Gastroesophageal sphincter (tissue), 4 donors: ENCODE data around the gene KISS1R. TPM values are rescaled to one million over a fixed set of nuclear protein-coding genes. Genes with fewer than 3 reads are reported as not detected.

Experiments
- ATAC-seq: fragments of 150-250 bp; one replicate; pipeline ENCODE4 v1.9.1; 2016; ENCODE audit warnings: mild to moderate bottlenecking, moderate library complexity
- H3K27ac ChIP-seq, 4 donors: fragments of 200-600 bp; sonication (generic) in 3 of 4; 1 replicate in 3 of 4; 2 replicates in 1 of 4; pipeline ENCODE4 v1.5.1; 2016 to 2019
- H3K27me3 ChIP-seq: fragments of 200-600 bp; sonication (generic); one replicate; pipeline ENCODE4 v1.5.1; 2019
- H3K36me3 ChIP-seq, 2 donors: fragments of 200-600 bp; sonication (generic); one replicate each; pipeline ENCODE4 v1.5.1; 2019; ENCODE audit warnings: control low read depth in 1 of 2
- H3K4me1 ChIP-seq, 3 donors: fragments of 200-600 bp; sonication (generic); 1 replicate in 2 of 3; 2 replicates in 1 of 3; pipeline ENCODE4 v1.5.1; 2016 to 2019; ENCODE audit warnings: control low read depth in 2 of 3
- H3K4me3 ChIP-seq, 2 donors: fragments of 200-600 bp; sonication (generic); one replicate each; pipeline ENCODE4 v1.5.1; 2019; ENCODE audit warnings: mild to moderate bottlenecking in 1 of 2, moderate library complexity in 1 of 2
- H3K9me3 ChIP-seq, 3 donors: fragments of 200-600 bp; sonication (generic); one replicate each; pipeline ENCODE4 v1.5.1; 2017 to 2019; ENCODE audit warnings: control low read depth in 2 of 3
- EP300 ChIP-seq: sonication (generic); formaldehyde crosslinking; IDR thresholded peaks from one replicate; pipeline ENCODE4 v1.6.1; 2017; ENCODE audit warnings: antibody characterized with exemption, mild to moderate bottlenecking
- POLR2A ChIP-seq, 2 donors: fragments of 450-650 bp; IDR thresholded peaks; one replicate each; pipeline ENCODE4 v1.6.1; 2017; ENCODE audit warnings: antibody characterized with exemption in 2 of 2, mild to moderate bottlenecking in 2 of 2, moderate library complexity in 1 of 2
- POLR2AphosphoS5 ChIP-seq: sonication (generic); formaldehyde crosslinking; IDR thresholded peaks from one replicate; pipeline ENCODE4 v1.6.1; 2017; ENCODE audit warnings: antibody characterized with exemption
- WGBS, 2 donors: methylation state at CpG; one replicate each; pipeline ENCODE4 v1.1.5; 2018; ENCODE audit warnings: low coverage in 1 of 2; 5-methylcytosine and 5-hydroxymethylcytosine counted together
- total RNA-seq, 4 donors: library from RNA; depleted of rRNA; stranded (reverse); fragments of >200 nt; gene quantifications; one replicate each; pipeline ENCODE4 v1.1.0, GENCODE V29; 2016
- TF ChIP-seq, protein P1 (sequence below), 4 experiments: fragments of 200-600 bp in 2 of 4; fragments of 450-650 bp in 2 of 4; sonication (generic) in 1 of 4; IDR thresholded peaks; one replicate each; pipeline ENCODE4 v1.5.1; 2017 to 2019; ENCODE audit warnings: antibody characterized with exemption in 4 of 4, mild to moderate bottlenecking in 2 of 4, moderate library complexity in 2 of 4

KISS1R gene
- total RNA-seq, 4 donors from 2014 or later: not detected

DNA sequence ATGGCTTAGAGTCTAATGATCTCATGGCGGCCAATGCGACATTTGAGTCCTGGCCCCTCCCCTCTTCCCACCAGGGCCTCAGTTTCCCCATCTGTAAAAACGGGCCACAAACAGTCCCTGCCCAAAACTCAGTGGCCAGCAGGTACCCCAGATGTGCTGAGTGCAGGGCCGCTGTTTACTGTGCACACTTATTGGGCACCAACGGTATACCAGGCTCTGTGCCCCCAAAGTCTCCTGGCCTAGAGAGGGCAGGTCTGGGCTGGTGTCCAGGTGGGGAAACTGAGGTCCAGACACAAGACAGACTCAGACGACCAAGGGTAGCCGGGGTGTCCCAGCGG lies 43.4 kb downstream of the KISS1R start:
- Histone ChIP-seq H3K27me3 (no peaks in the 10 kb centered on the region), H3K36me3 (peaks cover 0 to 43% of the 10 kb centered on the region in 2 donors), H3K4me1 (no peaks in the 10 kb centered on the region), H3K27ac (no peak overlapping the region), H3K4me3 (no peak overlapping the region), H3K9me3 (no peaks in the 10 kb centered on the region)
- ATAC-seq: no peak
- TF ChIP-seq EP300 (no peak), POLR2A (IDR thresholded peaks at IDR 0.05) (no peak), POLR2AphosphoS5 (no peak)
- TF ChIP-seq, protein P1, sequence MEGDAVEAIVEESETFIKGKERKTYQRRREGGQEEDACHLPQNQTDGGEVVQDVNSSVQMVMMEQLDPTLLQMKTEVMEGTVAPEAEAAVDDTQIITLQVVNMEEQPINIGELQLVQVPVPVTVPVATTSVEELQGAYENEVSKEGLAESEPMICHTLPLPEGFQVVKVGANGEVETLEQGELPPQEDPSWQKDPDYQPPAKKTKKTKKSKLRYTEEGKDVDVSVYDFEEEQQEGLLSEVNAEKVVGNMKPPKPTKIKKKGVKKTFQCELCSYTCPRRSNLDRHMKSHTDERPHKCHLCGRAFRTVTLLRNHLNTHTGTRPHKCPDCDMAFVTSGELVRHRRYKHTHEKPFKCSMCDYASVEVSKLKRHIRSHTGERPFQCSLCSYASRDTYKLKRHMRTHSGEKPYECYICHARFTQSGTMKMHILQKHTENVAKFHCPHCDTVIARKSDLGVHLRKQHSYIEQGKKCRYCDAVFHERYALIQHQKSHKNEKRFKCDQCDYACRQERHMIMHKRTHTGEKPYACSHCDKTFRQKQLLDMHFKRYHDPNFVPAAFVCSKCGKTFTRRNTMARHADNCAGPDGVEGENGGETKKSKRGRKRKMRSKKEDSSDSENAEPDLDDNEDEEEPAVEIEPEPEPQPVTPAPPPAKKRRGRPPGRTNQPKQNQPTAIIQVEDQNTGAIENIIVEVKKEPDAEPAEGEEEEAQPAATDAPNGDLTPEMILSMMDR (IDR thresholded peaks at IDR 0.05): no peak
- 40% methylated on average over 1 of the region's 8 CpGs; no CpG with 5 or more reads in 1 of the 2 donors for WGBS, 2 donors

DNA sequence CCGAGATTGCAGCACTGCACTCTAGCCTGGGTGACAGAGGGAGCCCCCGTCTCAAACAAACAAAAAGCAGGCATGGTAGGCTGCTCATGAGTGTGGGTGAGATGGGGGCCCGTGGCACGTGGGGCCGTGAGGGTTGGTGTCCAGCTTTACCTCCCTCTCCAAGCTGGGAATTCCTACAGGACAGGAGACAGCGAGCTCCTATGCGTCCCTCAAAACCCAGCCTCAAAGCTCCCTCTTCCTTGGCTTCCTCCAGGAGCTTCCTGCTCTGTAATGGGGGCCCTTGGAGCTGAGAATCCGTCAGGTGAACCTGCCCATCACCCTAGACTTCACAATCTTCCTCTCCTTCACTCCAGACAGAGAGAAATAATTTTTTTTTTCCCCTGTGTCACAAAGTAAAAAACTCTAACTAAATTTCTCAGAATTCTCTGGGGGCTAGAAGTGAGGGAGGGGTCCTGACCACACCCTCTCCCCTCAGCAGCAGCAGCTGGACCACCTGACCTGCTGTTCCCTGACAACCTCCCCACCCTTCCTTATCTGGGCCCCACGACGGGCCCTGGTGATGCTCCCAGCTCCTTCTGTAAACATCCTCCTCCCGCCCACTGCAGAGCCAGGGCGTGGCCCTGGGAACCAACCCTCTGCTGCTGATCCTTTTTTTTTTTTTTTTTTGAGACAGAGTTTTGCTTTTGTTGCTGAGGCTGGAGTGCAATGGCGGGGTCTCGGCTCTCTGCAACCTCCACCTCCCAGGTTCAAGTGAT lies 44.9 kb downstream of the KISS1R start:
- no peak for ATAC-seq
- Histone ChIP-seq H3K27ac (no peak overlapping the region), H3K4me1 (no peaks in the 10 kb centered on the region), H3K9me3 (no peaks in the 10 kb centered on the region), H3K27me3 (no peaks in the 10 kb centered on the region), H3K36me3 (peaks cover 0 to 57% of the 10 kb centered on the region in 2 donors), H3K4me3 (no peak overlapping the region)
- 55 to 62% methylated on average over 5 to 10 of the region's 14 CpGs for WGBS, 2 donors
- TF ChIP-seq POLR2AphosphoS5 (no peak), POLR2A (IDR thresholded peaks at IDR 0.05) (no peak), EP300 (no peak)

DNA sequence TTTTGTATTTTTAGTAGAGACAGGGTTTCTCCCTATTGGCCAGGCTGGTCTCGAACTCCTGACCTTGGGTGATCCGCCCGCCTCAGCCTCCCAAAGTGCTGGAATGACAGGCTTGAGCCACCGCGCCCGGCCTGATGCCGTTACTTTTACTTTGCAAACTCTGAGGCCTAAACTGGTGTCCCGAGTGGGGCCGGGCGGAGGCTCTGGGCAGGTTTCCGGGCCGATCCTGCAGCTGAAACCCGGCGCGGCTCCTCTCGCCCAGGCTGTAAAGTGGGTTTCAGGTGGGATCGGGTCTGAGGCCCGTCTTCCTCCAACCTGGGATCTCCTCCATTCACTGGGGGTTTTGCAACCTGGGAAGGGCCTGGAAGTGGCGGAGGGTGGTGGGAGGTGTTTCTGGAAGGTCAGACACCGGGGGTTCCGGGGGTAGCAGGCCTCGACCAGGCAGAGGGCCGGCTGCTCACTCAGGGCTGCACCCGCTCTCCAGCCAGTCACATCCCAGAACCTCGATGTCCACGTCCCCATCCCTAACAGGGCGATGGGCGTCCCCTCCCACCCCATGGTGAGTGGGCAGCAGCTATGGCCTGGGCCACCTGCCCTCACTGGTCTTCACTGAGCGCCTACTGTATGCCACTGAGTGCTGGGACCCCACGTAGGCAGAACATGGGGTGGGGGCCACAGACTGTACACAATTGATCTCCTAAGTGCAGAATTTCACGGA lies 45.7 kb downstream of the KISS1R start:
- peaks cover 0 to 65% of the 10 kb centered on the region in 2 donors for H3K36me3 ChIP-seq
- H3K27ac ChIP-seq: no peak overlapping the region
- no peak for ATAC-seq
- H3K4me3 ChIP-seq: no peak overlapping the region
- WGBS, 2 donors: 80% methylated on average over 5 of the region's 31 CpGs; no CpG with 5 or more reads in 1 of the 2 donors
- no peaks in the 10 kb centered on the region for H3K9me3 ChIP-seq
- H3K4me1 ChIP-seq: no peaks in the 10 kb centered on the region
- TF ChIP-seq POLR2A (IDR thresholded peaks at IDR 0.05) (no peak), EP300 (no peak)
- no peaks in the 10 kb centered on the region for H3K27me3 ChIP-seq

DNA sequence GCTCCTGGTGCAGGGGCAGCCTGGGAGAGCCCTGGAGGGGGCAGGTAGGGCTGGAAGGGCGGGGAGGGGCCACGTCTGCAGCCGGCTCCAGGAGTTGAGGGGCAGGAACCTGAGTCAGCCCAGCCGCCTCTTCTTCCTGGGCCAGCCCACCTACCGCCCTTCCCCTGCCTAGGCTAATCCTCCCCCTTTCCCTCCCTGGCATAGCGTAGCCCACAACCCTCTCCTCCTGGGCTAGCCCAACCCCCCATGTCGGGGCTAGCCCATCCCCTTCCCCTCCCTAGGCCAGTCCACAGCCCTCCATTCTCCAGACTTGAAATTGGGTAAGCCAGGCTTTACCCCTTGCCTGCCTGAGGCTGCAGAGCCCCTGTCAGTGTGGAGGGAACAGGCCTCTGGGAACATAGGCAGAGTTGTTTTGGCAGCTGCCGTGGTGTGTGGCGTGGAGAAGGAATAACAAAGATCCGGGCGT lies 46.4 kb downstream of the KISS1R start:
- no peaks in the 10 kb centered on the region for H3K27me3 ChIP-seq
- no peak overlapping the region for H3K4me3 ChIP-seq
- no peaks in the 10 kb centered on the region for H3K4me1 ChIP-seq
- no peaks in the 10 kb centered on the region for H3K9me3 ChIP-seq
- ATAC-seq: no peak
- peaks cover 0 to 69% of the 10 kb centered on the region in 2 donors for H3K36me3 ChIP-seq
- H3K27ac ChIP-seq: no peak overlapping the region
- WGBS, 2 donors: 50 to 93% methylated on average over 2 to 3 of the region's 11 CpGs
- no peak for TF ChIP-seq POLR2A (IDR thresholded peaks at IDR 0.05)
- no peak for TF ChIP-seq POLR2AphosphoS5
- TF ChIP-seq, protein P1 (IDR thresholded peaks at IDR 0.05): no peak
- TF ChIP-seq EP300: no peak

DNA sequence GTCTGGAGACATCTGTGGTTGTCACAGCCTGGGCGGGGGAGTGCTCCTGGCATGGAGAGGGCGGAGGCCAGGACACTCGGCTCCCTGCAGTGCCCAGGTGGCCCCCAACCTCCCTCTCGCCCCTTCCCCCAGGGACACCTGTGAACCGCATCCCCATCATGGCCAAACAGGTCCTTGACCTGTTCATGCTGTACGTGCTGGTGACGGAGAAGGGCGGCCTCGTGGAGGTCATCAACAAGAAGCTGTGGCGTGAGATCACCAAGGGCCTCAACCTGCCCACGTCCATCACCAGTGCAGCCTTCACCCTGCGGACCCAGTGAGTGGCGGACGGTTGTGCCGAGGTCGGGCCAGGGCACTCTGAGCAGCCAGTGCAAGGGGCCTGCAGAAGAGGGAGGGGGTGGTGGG lies 47.0 kb downstream of the KISS1R start:
- TF ChIP-seq EP300: no peak
- no peak for TF ChIP-seq POLR2A (IDR thresholded peaks at IDR 0.05)
- peaks cover 0 to 71% of the 10 kb centered on the region in 2 donors for H3K36me3 ChIP-seq
- WGBS, 2 donors: no CpG with 5 or more reads among the region's 16 CpGs
- no peak overlapping the region for H3K4me3 ChIP-seq
- ATAC-seq: no peak
- H3K4me1 ChIP-seq: no peaks in the 10 kb centered on the region
- H3K27me3 ChIP-seq: no peaks in the 10 kb centered on the region
- H3K9me3 ChIP-seq: no peaks in the 10 kb centered on the region
- H3K27ac ChIP-seq: no peak overlapping the region

DNA sequence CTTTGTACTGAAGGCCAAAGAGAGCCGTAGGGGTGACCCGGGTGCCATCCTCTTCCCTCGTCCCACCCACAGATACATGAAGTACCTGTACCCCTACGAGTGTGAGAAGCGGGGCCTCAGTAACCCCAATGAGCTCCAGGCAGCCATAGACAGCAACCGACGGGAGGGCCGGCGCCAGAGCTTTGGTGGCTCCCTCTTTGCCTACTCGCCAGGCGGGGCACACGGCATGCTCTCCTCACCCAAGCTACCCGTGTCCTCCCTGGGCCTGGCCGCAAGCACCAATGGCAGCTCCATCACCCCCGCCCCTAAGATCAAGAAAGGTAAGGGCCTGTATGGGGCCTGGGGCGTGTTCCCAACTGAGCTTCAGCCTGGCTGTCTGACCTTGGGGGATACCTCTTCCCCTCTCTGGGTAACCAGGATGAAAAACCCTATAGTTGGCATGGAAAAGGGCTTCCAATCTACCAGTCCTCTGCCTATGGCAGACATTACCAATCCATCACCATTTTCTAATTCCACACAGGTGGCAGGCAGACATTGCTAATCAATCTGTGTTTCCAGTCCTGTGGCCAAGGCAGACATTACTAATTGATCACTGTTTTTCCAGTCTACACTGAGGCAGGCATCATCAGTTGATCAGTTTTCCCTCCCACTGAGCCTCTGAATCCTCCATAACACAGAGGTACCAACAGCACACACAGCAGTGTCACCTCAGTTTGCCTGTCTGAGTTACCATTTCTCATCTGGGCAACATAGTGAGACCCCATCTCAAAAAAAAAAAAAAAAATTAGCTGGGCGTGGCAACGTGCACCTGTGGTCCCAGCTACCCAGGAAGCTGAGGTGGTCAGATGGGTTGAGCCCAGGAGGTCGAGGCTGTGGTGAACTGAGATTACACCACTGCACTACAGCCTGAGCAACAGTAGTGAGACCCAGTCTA lies 47.9 kb downstream of the KISS1R start:
- H3K36me3 ChIP-seq: peaks cover 0 to 72% of the 10 kb centered on the region in 2 donors

More for the DNA sequence above, 47.9 kb downstream of the KISS1R start:
- no peaks in the 10 kb centered on the region for H3K4me1 ChIP-seq
- H3K27me3 ChIP-seq: no peaks in the 10 kb centered on the region
- no peaks in the 10 kb centered on the region for H3K9me3 ChIP-seq
- no peak for ATAC-seq
- WGBS, 2 donors: 96% methylated on average over 13 of the region's 19 CpGs; no CpG with 5 or more reads in 1 of the 2 donors
- TF ChIP-seq POLR2AphosphoS5: no peak
- no peak for TF ChIP-seq EP300
- no peak for TF ChIP-seq POLR2A (IDR thresholded peaks at IDR 0.05)
- TF ChIP-seq, protein P1 (IDR thresholded peaks at IDR 0.05): no peak
- H3K27ac ChIP-seq: no peak overlapping the region
- H3K4me3 ChIP-seq: no peak overlapping the region
